ENCODE results near the gene CCNYL1.
"Not testable (repeated sequence)": the region's sequence is repeated elsewhere in the genome, so short reads cannot be mapped to it uniquely, and the experiment has no call there.

Gene CCNYL1

GRCh38 chr2:207710814-207711740 is at the start of gene CCNYL1:
Gene CCNYL1, plus strand, starts transcription at chr2:207711640. Its CDS starts 257 bp downstream, at chr2:207711897.
- DNase-seq: peak; percentile 95

- DNase-seq: no peak
Observed at GRCh38 chr2:207662203-207662602, 49.2 kb upstream of the CCNYL1 start.

GRCh38 chr2:207663870-207664545 is 47.4 kb upstream of the CCNYL1 start:
- DNase-seq: peak; percentile 9

- DNase-seq: no peak
Observed at GRCh38 chr2:207670887-207671286, 40.6 kb upstream of the CCNYL1 start.

GRCh38 chr2:207673431-207673830 is 38.0 kb upstream of the CCNYL1 start:
- no peak for DNase-seq

GRCh38 chr2:207674266-207674774 is 37.1 kb upstream of the CCNYL1 start:
- DNase-seq: no peak

- DNase-seq: no peak
Observed at GRCh38 chr2:207674826-207675225, 36.6 kb upstream of the CCNYL1 start.

- no peak for DNase-seq
Observed at GRCh38 chr2:207676827-207677354, 34.5 kb upstream of the CCNYL1 start.

- no peak for DNase-seq
Observed at GRCh38 chr2:207681431-207681830, 30.0 kb upstream of the CCNYL1 start.

- no peak for DNase-seq
Observed at GRCh38 chr2:207682557-207682956, 28.9 kb upstream of the CCNYL1 start.

GRCh38 chr2:207683438-207683837 is 28.0 kb upstream of the CCNYL1 start:
- no peak for DNase-seq

GRCh38 chr2:207683879-207684627 is 27.4 kb upstream of the CCNYL1 start:
- no peak for DNase-seq

GRCh38 chr2:207686812-207687211 is 24.6 kb upstream of the CCNYL1 start:
- DNase-seq: no peak

GRCh38 chr2:207688597-207688996 is 22.8 kb upstream of the CCNYL1 start:
- DNase-seq: no peak

GRCh38 chr2:207690845-207691461 is 20.5 kb upstream of the CCNYL1 start:
- DNase-seq: not testable (repeated sequence)

- DNase-seq: no peak
Observed at GRCh38 chr2:207692206-207693065, 19.0 kb upstream of the CCNYL1 start.

- DNase-seq: no peak
Observed at GRCh38 chr2:207693641-207694249, 17.7 kb upstream of the CCNYL1 start.

GRCh38 chr2:207694811-207695281 is 16.6 kb upstream of the CCNYL1 start:
- DNase-seq: no peak

GRCh38 chr2:207695293-207695692 is 16.1 kb upstream of the CCNYL1 start:
- DNase-seq: no peak

GRCh38 chr2:207696911-207697310 is 14.5 kb upstream of the CCNYL1 start:
- DNase-seq: not testable (repeated sequence)

- DNase-seq: no peak
Observed at GRCh38 chr2:207697411-207697810, 14.0 kb upstream of the CCNYL1 start.

Data from DMS79 (cell line).